LNCaP clone FGC (cell line): ENCODE data around the gene C3orf20.

ENCODE experiments used
- DNase-seq: peaks from one replicate; pipeline ENCODE4 v3.0.0-alpha.2; 2011; ENCODE audit warnings: low read depth
- H3K4me3 ChIP-seq: 2 replicates; pipeline ENCODE4 v1.5.1; 2011; ENCODE audit warnings: mild to moderate bottlenecking, low read depth, low read length, control low read depth
- TF ChIP-seq, protein P1 (sequence below): IDR thresholded peaks from 2 replicates; pipeline ENCODE4 v1.5.1; 2012; ENCODE audit warnings: mild to moderate bottlenecking; ENCODE audit not compliant: control insufficient read depth, insufficient read depth; ENCODE audit errors: extremely low read depth

C3orf20 gene

GRCh38 chr3:14640157-14640562, 34.8 kb upstream of the C3orf20 start:
- no peak for DNase-seq
- no peak overlapping the region for H3K4me3 ChIP-seq
- TF ChIP-seq, protein P1, sequence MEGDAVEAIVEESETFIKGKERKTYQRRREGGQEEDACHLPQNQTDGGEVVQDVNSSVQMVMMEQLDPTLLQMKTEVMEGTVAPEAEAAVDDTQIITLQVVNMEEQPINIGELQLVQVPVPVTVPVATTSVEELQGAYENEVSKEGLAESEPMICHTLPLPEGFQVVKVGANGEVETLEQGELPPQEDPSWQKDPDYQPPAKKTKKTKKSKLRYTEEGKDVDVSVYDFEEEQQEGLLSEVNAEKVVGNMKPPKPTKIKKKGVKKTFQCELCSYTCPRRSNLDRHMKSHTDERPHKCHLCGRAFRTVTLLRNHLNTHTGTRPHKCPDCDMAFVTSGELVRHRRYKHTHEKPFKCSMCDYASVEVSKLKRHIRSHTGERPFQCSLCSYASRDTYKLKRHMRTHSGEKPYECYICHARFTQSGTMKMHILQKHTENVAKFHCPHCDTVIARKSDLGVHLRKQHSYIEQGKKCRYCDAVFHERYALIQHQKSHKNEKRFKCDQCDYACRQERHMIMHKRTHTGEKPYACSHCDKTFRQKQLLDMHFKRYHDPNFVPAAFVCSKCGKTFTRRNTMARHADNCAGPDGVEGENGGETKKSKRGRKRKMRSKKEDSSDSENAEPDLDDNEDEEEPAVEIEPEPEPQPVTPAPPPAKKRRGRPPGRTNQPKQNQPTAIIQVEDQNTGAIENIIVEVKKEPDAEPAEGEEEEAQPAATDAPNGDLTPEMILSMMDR = no peak

DNA sequence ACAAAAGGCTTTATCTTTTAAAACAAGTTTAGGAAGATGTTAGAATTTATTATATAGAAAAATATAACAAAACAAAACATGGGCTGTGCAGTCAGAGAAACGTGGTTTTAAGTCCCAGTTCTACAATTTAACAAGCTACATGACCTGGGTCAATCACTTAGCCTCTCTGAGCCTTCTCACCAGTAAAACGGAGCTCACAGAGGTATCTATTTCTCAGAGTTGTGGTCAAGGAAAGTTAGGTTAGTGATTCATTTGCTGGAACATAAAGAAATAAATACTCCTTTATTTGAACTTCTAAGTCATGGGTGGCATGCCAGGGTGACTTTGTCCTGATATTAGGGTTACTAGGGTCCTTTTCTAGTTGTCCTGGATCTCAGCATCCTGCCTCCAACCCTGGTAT, 34.2 kb upstream of the C3orf20 start:
- H3K4me3 ChIP-seq = no peak overlapping the region
- TF ChIP-seq, protein P1 = no peak
- no peak for DNase-seq

DNA sequence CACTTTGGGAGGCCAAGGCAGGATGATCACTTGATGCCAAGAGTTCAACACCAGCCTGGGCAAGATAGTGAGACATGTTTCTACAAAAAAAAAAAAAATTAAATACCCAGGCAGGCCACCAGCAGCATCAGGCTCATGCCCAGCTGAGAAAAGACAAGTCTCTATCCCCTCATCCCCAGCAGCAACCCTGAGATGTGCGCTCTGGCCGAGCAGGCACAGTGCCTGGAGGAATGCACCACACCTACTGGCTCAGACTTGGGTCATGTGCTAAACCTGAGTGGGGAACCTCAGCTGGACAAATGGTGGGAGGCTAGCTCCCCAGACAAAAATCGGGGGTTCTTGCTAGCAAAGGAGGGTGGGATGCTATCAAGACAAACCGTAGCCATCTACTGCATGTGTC, 33.6 kb upstream of the C3orf20 start:
- no peak for DNase-seq
- TF ChIP-seq, protein P1 = no peak
- no peak overlapping the region for H3K4me3 ChIP-seq

DNA sequence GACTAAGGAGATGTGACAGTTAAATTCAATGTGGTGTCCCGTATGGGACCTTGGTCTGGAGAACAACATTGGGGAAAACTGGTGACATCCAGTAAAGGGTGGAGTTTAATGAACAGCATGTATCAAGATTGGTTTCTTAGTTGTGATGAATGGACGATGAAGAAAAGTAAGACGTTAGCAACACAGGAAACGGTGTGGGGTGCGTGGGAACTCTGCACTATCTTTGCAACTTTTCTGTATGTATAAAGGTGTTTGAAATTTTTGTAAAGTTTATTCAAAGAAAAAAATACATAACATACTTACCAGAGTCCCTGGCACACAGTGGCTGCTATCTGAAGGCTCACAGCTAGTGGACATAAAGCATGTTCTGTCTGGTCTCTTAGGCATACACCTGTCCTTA, 29.5 kb upstream of the C3orf20 start:
- TF ChIP-seq, protein P1 = no peak
- DNase-seq = no peak

DNA sequence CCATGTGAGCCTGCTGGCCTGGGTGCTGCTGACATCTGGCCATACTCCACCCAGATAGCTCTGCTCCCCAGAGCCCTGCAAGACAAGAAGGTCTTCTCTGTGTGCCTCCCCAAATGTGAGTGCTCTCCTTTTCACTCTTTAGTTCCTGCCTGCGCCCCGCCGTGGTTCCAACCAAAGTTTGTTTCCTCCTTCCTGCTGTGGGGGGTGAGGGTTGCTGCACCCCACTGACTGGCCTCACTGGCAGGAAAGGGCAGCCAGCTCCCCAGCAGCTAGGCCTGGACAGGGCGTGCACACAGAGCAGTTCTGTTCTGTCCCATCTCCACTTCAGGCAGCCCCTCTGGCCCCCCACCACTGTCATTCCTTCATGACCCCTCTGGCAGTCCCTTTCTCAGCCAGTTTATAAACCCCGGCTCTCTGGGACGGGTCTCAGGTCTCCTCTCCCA, 28.8 kb upstream of the C3orf20 start:
- H3K4me3 ChIP-seq = no peak overlapping the region
- TF ChIP-seq, protein P1 = no peak
- no peak for DNase-seq

More for the DNA sequence above, 29.5 kb upstream of the C3orf20 start:
- no peak overlapping the region for H3K4me3 ChIP-seq

GRCh38 chr3:14646589-14647413, 28.1 kb upstream of the C3orf20 start:
- TF ChIP-seq, protein P1 = no peak; the same call in 1 of the 2 replicates
- H3K4me3 ChIP-seq = no peak overlapping the region
- no peak for DNase-seq
